Glutamatergic neuron (in vitro differentiated cells): ENCODE data around the gene ATE1. TPM values are rescaled to one million over a fixed set of nuclear protein-coding genes. Genes with fewer than 3 reads are reported as not detected.

Experiments
- DNase-seq: peaks from one replicate; pipeline ENCODE4 v3.0.0; 2022
- H3K27ac Mint-ChIP-seq: one replicate; pipeline ENCODE4 v1.8.0; 2020; ENCODE audit warnings: mild to moderate bottlenecking, mixed read lengths, inconsistent platforms; ENCODE audit not compliant: unreplicated experiment
- H3K27me3 Mint-ChIP-seq: one replicate; pipeline ENCODE4 v1.8.0; 2020; ENCODE audit warnings: mild to moderate bottlenecking, moderate library complexity, mixed read lengths, inconsistent platforms; ENCODE audit not compliant: unreplicated experiment
- H3K36me3 Mint-ChIP-seq: one replicate; pipeline ENCODE4 v1.8.0; 2020; ENCODE audit warnings: mild to moderate bottlenecking, mixed read lengths, inconsistent platforms; ENCODE audit not compliant: unreplicated experiment
- H3K4me1 Mint-ChIP-seq: one replicate; pipeline ENCODE4 v1.8.0; 2020; ENCODE audit warnings: mild to moderate bottlenecking, low read depth, mixed read lengths, inconsistent platforms; ENCODE audit not compliant: unreplicated experiment
- H3K4me3 Mint-ChIP-seq: one replicate; pipeline ENCODE4 v1.8.0; 2020; ENCODE audit warnings: mild to moderate bottlenecking, mixed read lengths, inconsistent platforms; ENCODE audit not compliant: unreplicated experiment
- H3K9me3 Mint-ChIP-seq: one replicate; pipeline ENCODE4 v1.8.0; 2020; ENCODE audit warnings: mild to moderate bottlenecking, moderate library complexity, mixed read lengths, inconsistent platforms; ENCODE audit not compliant: unreplicated experiment
- total RNA-seq: library from RNA; stranded (reverse); fragmentation: NEBNext Ultra II Directional; extraction: Animal tissue kit (Norgen Biotek cat#: 25700); gene quantifications from one replicate; pipeline ENCODE4 v1.2.1, GENCODE V29; 2021; ENCODE audit not compliant: unreplicated experiment
- TF ChIP-seq, protein P1 (sequence below): fragments of 200-600 bp; sonication (generic); IDR thresholded peaks from one replicate; pipeline ENCODE4 v1.5.0; 2021; ENCODE audit not compliant: partially characterized antibody, unreplicated experiment

Gene ATE1
- total RNA-seq, 1 donor from 2014 or later, result 30.4 TPM

DNA sequence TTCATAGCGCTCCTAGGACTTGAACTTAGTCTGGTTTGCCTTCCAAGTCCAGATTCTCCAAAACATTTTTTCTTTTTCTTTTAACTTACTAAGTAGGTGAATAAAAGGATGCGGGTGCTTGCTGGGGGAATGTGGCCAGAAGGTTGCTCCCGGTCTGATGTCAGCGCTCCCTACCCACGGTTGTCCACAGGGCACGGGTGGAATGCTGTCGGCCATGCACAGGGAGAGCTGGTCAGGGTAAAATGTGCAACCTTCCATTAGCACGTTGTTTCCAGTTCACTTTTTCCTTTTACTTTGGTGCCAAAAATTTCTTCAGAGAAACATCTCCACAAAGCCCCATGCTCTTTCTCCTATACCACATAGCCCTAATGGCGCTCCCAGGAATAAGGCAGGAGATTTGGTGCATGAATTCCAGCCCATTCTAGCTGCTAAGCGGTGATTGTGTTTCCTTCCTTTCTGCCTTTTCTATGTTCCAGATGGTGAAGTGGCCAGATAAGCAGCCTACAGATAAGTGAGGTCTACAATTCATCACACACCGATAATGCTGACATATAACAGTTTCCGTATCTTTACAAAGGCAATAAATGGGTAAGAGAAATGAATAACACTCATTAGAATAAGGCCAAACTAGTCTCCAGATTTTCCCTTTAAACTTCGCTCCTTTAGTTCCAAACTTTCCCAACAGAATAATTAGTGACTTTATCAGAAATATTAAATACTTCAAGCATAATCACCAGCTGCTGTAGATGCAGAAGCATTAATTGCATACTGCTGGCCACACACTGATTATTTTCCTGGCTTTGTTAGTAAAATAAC lies 191.3 kb downstream of the ATE1 start:
- DNase-seq, result no peak
- Mint-ChIP-seq H3K4me3 (no peak overlapping the region), H3K27ac (no peak overlapping the region), H3K27me3 (peaks cover 5% of the 10 kb centered on the region), H3K36me3 (no peaks in the 10 kb centered on the region), H3K4me1 (peaks cover 19% of the 10 kb centered on the region), H3K9me3 (peaks cover 2% of the 10 kb centered on the region)
- TF ChIP-seq, protein P1, sequence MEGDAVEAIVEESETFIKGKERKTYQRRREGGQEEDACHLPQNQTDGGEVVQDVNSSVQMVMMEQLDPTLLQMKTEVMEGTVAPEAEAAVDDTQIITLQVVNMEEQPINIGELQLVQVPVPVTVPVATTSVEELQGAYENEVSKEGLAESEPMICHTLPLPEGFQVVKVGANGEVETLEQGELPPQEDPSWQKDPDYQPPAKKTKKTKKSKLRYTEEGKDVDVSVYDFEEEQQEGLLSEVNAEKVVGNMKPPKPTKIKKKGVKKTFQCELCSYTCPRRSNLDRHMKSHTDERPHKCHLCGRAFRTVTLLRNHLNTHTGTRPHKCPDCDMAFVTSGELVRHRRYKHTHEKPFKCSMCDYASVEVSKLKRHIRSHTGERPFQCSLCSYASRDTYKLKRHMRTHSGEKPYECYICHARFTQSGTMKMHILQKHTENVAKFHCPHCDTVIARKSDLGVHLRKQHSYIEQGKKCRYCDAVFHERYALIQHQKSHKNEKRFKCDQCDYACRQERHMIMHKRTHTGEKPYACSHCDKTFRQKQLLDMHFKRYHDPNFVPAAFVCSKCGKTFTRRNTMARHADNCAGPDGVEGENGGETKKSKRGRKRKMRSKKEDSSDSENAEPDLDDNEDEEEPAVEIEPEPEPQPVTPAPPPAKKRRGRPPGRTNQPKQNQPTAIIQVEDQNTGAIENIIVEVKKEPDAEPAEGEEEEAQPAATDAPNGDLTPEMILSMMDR, result no peak

DNA sequence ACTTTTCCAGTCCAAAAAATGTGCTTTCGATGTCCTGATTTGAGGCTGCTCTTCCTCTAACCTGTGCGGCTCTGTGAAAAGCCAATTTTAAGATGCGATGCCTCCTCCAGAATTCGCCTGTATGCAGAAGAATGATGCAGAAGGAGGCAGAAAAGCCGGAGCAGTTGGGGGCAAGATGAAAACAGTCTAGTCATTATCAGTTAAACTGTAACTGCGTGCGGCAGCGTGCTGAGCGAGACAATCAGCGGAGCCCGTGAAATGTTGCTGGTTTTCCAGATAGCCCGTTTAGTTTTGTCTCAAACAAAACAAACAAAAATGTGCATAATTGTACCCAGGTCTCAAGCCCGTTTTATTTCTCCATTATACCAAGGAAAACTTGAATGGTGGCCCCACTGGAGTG lies 192.6 kb downstream of the ATE1 start:
- no peak for DNase-seq
- TF ChIP-seq, protein P1, result no peak
- Mint-ChIP-seq H3K36me3 (no peaks in the 10 kb centered on the region), H3K27ac (no peak overlapping the region), H3K4me1 (peaks cover 27% of the 10 kb centered on the region), H3K27me3 (peaks cover 5% of the 10 kb centered on the region), H3K4me3 (no peak overlapping the region), H3K9me3 (peaks cover 3% of the 10 kb centered on the region)

DNA sequence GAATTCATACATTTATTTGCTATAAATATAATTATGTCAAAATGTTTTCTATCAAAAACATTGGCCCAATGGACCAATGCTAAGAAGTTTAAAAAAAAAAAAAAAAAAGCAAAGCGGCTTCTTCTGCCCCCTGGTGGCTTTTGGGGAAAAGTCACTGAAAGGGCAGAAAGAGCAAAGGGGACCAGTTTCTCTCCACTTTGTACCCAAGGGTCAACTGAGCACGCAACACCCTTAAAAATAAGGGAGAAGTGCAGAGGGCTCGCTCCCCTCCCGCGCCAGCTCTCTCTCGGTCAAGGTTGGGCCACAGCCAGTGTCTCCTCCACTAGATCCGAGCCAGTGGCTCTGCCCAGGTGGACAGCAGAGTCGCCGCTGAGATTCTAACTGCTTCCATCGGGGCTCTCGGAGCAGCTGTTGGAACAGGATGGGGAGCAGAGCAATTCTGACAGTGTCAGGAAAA lies 193.2 kb downstream of the ATE1 start:
- Mint-ChIP-seq H3K4me3 (no peak overlapping the region), H3K9me3 (peaks cover 3% of the 10 kb centered on the region), H3K36me3 (no peaks in the 10 kb centered on the region), H3K27me3 (peaks cover 5% of the 10 kb centered on the region), H3K4me1 (peaks cover 27% of the 10 kb centered on the region), H3K27ac (no peak overlapping the region)
- TF ChIP-seq, protein P1, result peak; percentile 84
- DNase-seq, result no peak

DNA sequence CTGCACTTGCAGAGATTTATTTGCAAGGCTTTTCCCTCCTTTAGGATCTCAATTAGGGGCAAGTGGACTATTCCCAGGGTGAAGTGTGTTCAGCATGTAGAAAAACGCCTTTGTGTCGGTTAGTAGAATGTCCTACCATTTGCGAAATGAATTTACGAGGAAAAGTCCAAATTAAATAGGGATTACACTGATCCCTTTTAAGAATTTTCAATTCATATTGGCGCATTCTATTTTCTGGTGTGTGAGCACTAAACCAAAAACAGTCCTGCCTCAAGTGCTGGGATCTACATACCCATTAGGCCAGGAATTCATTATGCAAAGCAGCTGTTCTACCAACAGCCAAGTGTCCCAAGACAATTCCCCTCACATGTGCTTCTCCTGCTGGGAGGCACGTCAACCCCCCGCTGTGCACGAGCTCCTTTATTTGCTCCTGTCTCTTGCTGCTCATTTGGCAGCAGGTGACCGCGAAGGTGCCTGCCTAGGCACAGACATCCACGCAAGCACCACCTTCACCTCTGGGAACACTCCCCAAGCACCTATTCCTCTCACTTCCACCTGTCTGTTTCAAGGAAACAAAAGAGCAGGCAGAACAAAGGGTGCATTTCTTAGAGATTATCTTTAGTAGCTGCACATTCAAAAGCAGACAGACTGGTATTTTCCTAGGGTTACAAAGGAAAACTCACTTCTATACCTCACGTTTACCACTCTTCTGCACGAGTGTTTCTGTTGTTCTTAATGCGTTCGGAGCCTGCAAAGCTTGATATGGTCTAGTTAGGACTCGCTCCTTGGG lies 195.0 kb downstream of the ATE1 start:
- H3K36me3 Mint-ChIP-seq, result no peaks in the 10 kb centered on the region
- TF ChIP-seq, protein P1, result no peak
- peak overlapping the region; percentile 81 for H3K27ac Mint-ChIP-seq
- H3K9me3 Mint-ChIP-seq, result peaks cover 6% of the 10 kb centered on the region
- H3K27me3 Mint-ChIP-seq, result peaks cover 6% of the 10 kb centered on the region
- peaks cover 27% of the 10 kb centered on the region for H3K4me1 Mint-ChIP-seq
- peak; percentile 40 for DNase-seq
- peak overlapping the region; percentile 34 for H3K4me3 Mint-ChIP-seq
